Measurements from ENCODE around the gene SLC23A1.

Gene SLC23A1

GRCh38 chr5:139401546-139401945 is 18.4 kb upstream of the SLC23A1 start:
- no peak overlapping the region for H3K27ac ChIP-seq (ENCODE audit: low read depth, low read length)
- no peaks in the 10 kb centered on the region for H3K27me3 ChIP-seq (ENCODE audit: control insufficient read depth, low read length)
- H3K9me2 ChIP-seq (replicated peaks; ENCODE audit: control insufficient read depth, low read length), result no peaks in the 10 kb centered on the region
- H3K9me3 ChIP-seq (ENCODE audit: control insufficient read depth, insufficient read depth, low read length), result no peaks in the 10 kb centered on the region
- H3K36me3 ChIP-seq (ENCODE audit: control insufficient read depth, low read length), result peaks cover 5% of the 10 kb centered on the region
- peaks cover 32% of the 10 kb centered on the region for H3K4me1 ChIP-seq (ENCODE audit: control insufficient read depth, low read length)
- H3F3A ChIP-seq (ENCODE audit: control insufficient read depth, insufficient read depth), result peaks cover 10% of the 10 kb centered on the region
- no peaks in the 10 kb centered on the region for H4K20me1 ChIP-seq (ENCODE audit: control insufficient read depth, insufficient read depth, low read depth, low read length)
- no peaks in the 10 kb centered on the region for H3K79me2 ChIP-seq (ENCODE audit: control insufficient read depth, low read length)
- no peak overlapping the region for H3K4me2 ChIP-seq (ENCODE audit: low read length)
- H3K4me3 ChIP-seq (ENCODE audit: low read length), result no peak overlapping the region
- no peak for TF ChIP-seq EZH2phosphoT487 (IDR thresholded peaks at IDR 0.05; ENCODE audit: borderline replicate concordance, low read length)
- TF ChIP-seq CTCF (IDR thresholded peaks at IDR 0.05; ENCODE audit: low read depth, low read length, poor library complexity, severe bottlenecking), result no peak

DNA sequence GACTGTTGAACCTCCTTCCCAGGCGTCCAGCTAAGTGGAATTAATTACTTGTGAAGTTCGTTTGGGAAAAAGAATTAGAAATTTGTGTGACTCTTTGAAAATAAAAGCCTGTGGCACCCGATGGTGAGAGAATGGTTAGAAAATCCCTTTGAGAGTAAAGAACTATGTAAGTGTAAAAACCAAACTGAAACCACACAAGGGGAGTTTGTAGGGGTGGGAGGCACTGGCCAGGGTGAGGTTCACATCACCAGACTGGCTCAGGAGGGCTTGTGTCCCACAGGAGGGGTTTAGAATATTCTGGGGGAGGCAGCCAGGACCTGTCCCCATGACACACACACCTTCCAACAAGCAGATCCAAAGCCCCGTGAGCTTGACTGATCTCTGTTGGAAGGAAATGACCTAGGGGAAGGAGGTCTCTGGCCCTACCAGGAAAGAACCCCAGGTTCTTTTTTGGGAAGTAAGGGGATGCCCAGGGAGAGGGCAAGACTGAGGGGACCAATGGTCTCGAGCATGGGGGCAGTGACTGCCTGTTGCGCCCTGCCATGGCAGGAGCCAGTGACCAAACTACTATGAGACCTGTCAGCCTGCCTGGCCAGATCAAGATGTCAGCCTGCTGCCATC is 16.5 kb upstream of the SLC23A1 start:
- H3K27ac ChIP-seq (ENCODE audit: low read depth, low read length), result no peak overlapping the region
- H3K36me3 ChIP-seq (ENCODE audit: control insufficient read depth, low read length), result peaks cover 24% of the 10 kb centered on the region
- peaks cover 10% of the 10 kb centered on the region for H3F3A ChIP-seq (ENCODE audit: control insufficient read depth, insufficient read depth)
- peaks cover 17% of the 10 kb centered on the region for H3K79me2 ChIP-seq (ENCODE audit: control insufficient read depth, low read length)
- TF ChIP-seq CTCF (IDR thresholded peaks at IDR 0.05; ENCODE audit: low read depth, low read length, poor library complexity, severe bottlenecking), result no peak
- no peak for TF ChIP-seq EZH2phosphoT487 (IDR thresholded peaks at IDR 0.05; ENCODE audit: borderline replicate concordance, low read length)
- no peaks in the 10 kb centered on the region for H3K9me2 ChIP-seq (replicated peaks; ENCODE audit: control insufficient read depth, low read length)
- H3K9me3 ChIP-seq (ENCODE audit: control insufficient read depth, insufficient read depth, low read length), result no peaks in the 10 kb centered on the region
- no peak overlapping the region for H3K4me3 ChIP-seq (ENCODE audit: low read length)
- no peak overlapping the region for H3K4me2 ChIP-seq (ENCODE audit: low read length)
- H3K4me1 ChIP-seq (ENCODE audit: control insufficient read depth, low read length), result peaks cover 45% of the 10 kb centered on the region
- no peaks in the 10 kb centered on the region for H4K20me1 ChIP-seq (ENCODE audit: control insufficient read depth, insufficient read depth, low read depth, low read length)
- H3K27me3 ChIP-seq (ENCODE audit: control insufficient read depth, low read length), result no peaks in the 10 kb centered on the region

- no peaks in the 10 kb centered on the region for H3K9me3 ChIP-seq (ENCODE audit: control insufficient read depth, insufficient read depth, low read length)
- H3K79me2 ChIP-seq (ENCODE audit: control insufficient read depth, low read length), result peaks cover 34% of the 10 kb centered on the region
- no peaks in the 10 kb centered on the region for H3K27me3 ChIP-seq (ENCODE audit: control insufficient read depth, low read length)
- H3K4me3 ChIP-seq (ENCODE audit: low read length), result no peak overlapping the region
- H3F3A ChIP-seq (ENCODE audit: control insufficient read depth, insufficient read depth), result peaks cover 5% of the 10 kb centered on the region
- no peaks in the 10 kb centered on the region for H3K9me2 ChIP-seq (replicated peaks; ENCODE audit: control insufficient read depth, low read length)
- H3K36me3 ChIP-seq (ENCODE audit: control insufficient read depth, low read length), result peaks cover 36% of the 10 kb centered on the region
- H3K4me2 ChIP-seq (ENCODE audit: low read length), result no peak overlapping the region
- TF ChIP-seq CTCF (IDR thresholded peaks at IDR 0.05; ENCODE audit: low read depth, low read length, poor library complexity, severe bottlenecking) (no peak), EZH2phosphoT487 (IDR thresholded peaks at IDR 0.05; ENCODE audit: borderline replicate concordance, low read length) (no peak)
- H3K27ac ChIP-seq (ENCODE audit: low read depth, low read length), result no peak overlapping the region
- peaks cover 43% of the 10 kb centered on the region for H3K4me1 ChIP-seq (ENCODE audit: control insufficient read depth, low read length)
- H4K20me1 ChIP-seq (ENCODE audit: control insufficient read depth, insufficient read depth, low read depth, low read length), result no peaks in the 10 kb centered on the region
These were observed 14.8 kb upstream of the SLC23A1 start for GRCh38 chr5:139397921-139398320.

All from DOHH2 (cell line).